Neuronal stem cell (in vitro differentiated cells): ENCODE results near the gene CCDC171.
A peak's percentile ranks its signal among the peaks of the same experiment; 100 is the strongest.

Experiments used
- DNase-seq: peaks from one replicate; pipeline ENCODE4 v3.0.0-alpha.2; 2013; ENCODE audit warnings: low spot score
- H2AFZ ChIP-seq: one replicate; pipeline ENCODE4 v1.6.1; 2013; ENCODE audit warnings: mild to moderate bottlenecking, low read length, inconsistent platforms
- H2AK5ac ChIP-seq: 2 replicates; pipeline ENCODE4 v1.6.1; 2013; ENCODE audit warnings: low read depth, mild to moderate bottlenecking, inconsistent platforms, low read length, moderate library complexity, mixed read lengths
- H2BK120ac ChIP-seq: 2 replicates; pipeline ENCODE4 v1.6.1; 2013; ENCODE audit warnings: low read depth, mild to moderate bottlenecking, inconsistent platforms, low read length, moderate library complexity, mixed read lengths
- H2BK12ac ChIP-seq: one replicate; pipeline ENCODE4 v1.6.1; 2013; ENCODE audit warnings: low read length, inconsistent platforms
- H2BK15ac ChIP-seq: 2 replicates; pipeline ENCODE4 v1.6.1; 2013; ENCODE audit warnings: mild to moderate bottlenecking, low read length, inconsistent platforms, mixed read lengths
- H2BK5ac ChIP-seq: one replicate; pipeline ENCODE4 v1.6.1; 2013; ENCODE audit warnings: inconsistent platforms, mild to moderate bottlenecking, low read length, moderate library complexity
- H3K14ac ChIP-seq: one replicate; pipeline ENCODE4 v1.6.1; 2013; ENCODE audit warnings: low read length, inconsistent platforms
- H3K18ac ChIP-seq: 2 replicates; pipeline ENCODE4 v1.6.1; 2013; ENCODE audit warnings: low read length, inconsistent platforms
- H3K23ac ChIP-seq: 2 replicates; pipeline ENCODE4 v1.6.1; 2013; ENCODE audit warnings: low read depth, mild to moderate bottlenecking, mixed read lengths, low read length, inconsistent platforms; ENCODE audit not compliant: poor library complexity
- H3K27ac ChIP-seq: replicated peaks from 3 replicates; pipeline ENCODE4 v1.5.1; 2013; ENCODE audit warnings: low read length, inconsistent platforms
- H3K27me3 ChIP-seq, 3 experiments: 2 replicates each; pipeline ENCODE4 v1.6.1; 2013; ENCODE audit warnings: low read length in 3 of 3, mild to moderate bottlenecking in 2 of 3, inconsistent platforms in 1 of 3, low read depth in 1 of 3, mixed read lengths in 1 of 3, moderate library complexity in 1 of 3; ENCODE audit not compliant: control insufficient read depth in 3 of 3, insufficient read depth in 3 of 3
- H3K36me3 ChIP-seq, 2 donors: replicated peaks in 1 of 2; 2 replicates each; pipeline ENCODE4 v1.6.1; 2013; ENCODE audit warnings: low read length in 2 of 2; ENCODE audit not compliant: control insufficient read depth in 2 of 2, insufficient read depth in 2 of 2
- H3K4ac ChIP-seq: 2 replicates; pipeline ENCODE4 v1.6.1; 2013; ENCODE audit warnings: inconsistent platforms, mild to moderate bottlenecking, low read length, moderate library complexity
- H3K4me1 ChIP-seq, 2 donors: 1 replicate in 1 of 2; 2 replicates in 1 of 2; pipeline ENCODE4 v1.6.1; 2013; ENCODE audit warnings: low read length in 2 of 2, low read depth in 1 of 2; ENCODE audit not compliant: control insufficient read depth in 2 of 2, insufficient read depth in 1 of 2
- H3K4me2 ChIP-seq: one replicate; pipeline ENCODE4 v1.6.1; 2013; ENCODE audit warnings: mild to moderate bottlenecking, low read length, inconsistent platforms; ENCODE audit not compliant: insufficient read depth, poor library complexity, severe bottlenecking
- H3K4me3 ChIP-seq, 2 donors: 2 replicates each; pipeline ENCODE4 v1.5.1; 2013; ENCODE audit warnings: low read length in 2 of 2, mild to moderate bottlenecking in 2 of 2, inconsistent platforms in 1 of 2, moderate library complexity in 1 of 2
- H3K79me1 ChIP-seq: one replicate; pipeline ENCODE4 v1.6.1; 2013; ENCODE audit warnings: low read depth, mild to moderate bottlenecking, inconsistent platforms, low read length, moderate library complexity
- H3K9ac ChIP-seq: one replicate; pipeline ENCODE4 v1.6.1; 2013; ENCODE audit warnings: mild to moderate bottlenecking, low read depth, low read length, inconsistent platforms; ENCODE audit not compliant: poor library complexity
- H3K9me3 ChIP-seq, 2 donors: replicated peaks in 1 of 2; 2 replicates each; pipeline versions ENCODE3 to v1.6.1; 2013; ENCODE audit warnings: low read length in 2 of 2, mild to moderate bottlenecking in 2 of 2, inconsistent platforms in 1 of 2, low read depth in 1 of 2, mixed read lengths in 1 of 2, moderate library complexity in 1 of 2; ENCODE audit not compliant: control insufficient read depth in 2 of 2, insufficient read depth in 1 of 2
- H4K8ac ChIP-seq: one replicate; pipeline ENCODE4 v1.6.1; 2013; ENCODE audit warnings: low read depth, mild to moderate bottlenecking, inconsistent platforms, low read length, moderate library complexity
- H4K91ac ChIP-seq: one replicate; pipeline ENCODE4 v1.6.1; 2013; ENCODE audit warnings: low read length, low read depth, mild to moderate bottlenecking, inconsistent platforms; ENCODE audit not compliant: poor library complexity
- WGBS, 2 donors: extraction: QIAGEN DNeasy Blood & Tissue Kit; methylation state at CpG; one replicate each; pipeline ENCODE4 v1.1.7; 2013; ENCODE audit warnings: missing lambda C conversion rate in 2 of 2, mixed read lengths in 1 of 2; ENCODE audit not compliant: insufficient read length in 2 of 2, insufficient replicate concordance in 1 of 2; ENCODE audit errors: extremely low coverage in 2 of 2; 5-methylcytosine and 5-hydroxymethylcytosine counted together

Gene CCDC171

DNA sequence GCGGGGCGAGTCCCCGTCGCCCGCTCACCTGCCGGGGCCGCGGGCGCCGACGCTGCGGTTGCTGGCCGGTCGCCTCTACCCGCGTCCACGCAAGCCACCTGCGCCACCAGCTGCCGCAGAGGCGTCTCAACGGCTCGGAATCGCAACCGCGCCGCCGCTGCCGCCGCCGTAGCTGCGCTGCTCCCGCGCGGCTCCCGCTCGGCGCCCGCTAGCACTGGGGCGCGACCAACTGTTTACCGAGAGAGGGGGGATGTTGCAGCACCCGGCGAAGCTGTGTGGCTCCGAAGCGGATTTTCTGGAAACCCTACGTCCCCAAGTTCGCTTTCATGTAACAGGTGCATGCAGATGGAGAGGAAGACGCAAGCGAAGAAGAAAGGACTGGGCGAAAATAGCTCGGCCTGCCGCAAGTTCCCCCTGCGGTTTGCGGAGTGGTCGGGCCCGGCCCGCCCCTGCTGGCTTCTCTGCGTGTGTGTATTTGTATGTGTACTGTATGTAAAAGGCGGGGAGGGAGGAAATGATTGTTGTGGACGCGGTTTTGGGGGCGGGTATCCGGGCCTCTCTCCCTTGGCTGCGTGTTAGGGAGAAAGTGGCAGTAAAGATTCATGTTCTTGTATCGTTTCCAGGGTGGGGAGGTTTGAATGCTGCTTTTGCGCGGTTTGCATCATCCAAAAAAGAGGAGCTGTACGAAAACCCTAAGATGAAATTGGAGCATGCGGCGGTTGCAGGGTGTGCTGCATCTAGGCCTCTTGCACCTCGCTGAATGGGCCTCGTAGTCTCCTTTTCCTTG is 41.9 kb upstream of the CCDC171 start, which contains the start of gene PSIP1:
TSS of gene PSIP1 (minus strand) at position 182 of the 787 bp plus-strand sequence. CDS start 782 bp downstream, outside the sequence.
- Histone ChIP-seq H3K4me1 (peaks cover 4 to 19% of the 10 kb centered on the region in 2 donors), H2BK5ac (peak within 1 kb of the TSS; percentile 96), H3K18ac (peak within 1 kb of the TSS; percentile 97), H3K79me1 (peaks cover 1% of the 10 kb centered on the region), H3K9ac (peak within 1 kb of the TSS; percentile 98), H2AK5ac (peak within 1 kb of the TSS; percentile 98), H3K27me3 (no peaks in the 10 kb centered on the region), H3K9me3 (no peaks in the 10 kb centered on the region), H2BK120ac (peak within 1 kb of the TSS; percentile 38), H2BK15ac (no peak within 1 kb of the TSS), H2BK12ac (no peak within 1 kb of the TSS), H3K4me2 (peak within 1 kb of the TSS; percentile 81), H3K23ac (peak within 1 kb of the TSS; percentile 99), H4K91ac (no peak within 1 kb of the TSS), H3K27ac (peak within 1 kb of the TSS; percentile 91), H3K4ac (peak within 1 kb of the TSS; percentile 80), H3K36me3 (peaks cover 6 to 39% of the 10 kb centered on the region in 2 donors), H2AFZ (peak within 1 kb of the TSS; percentile 88), H3K14ac (peak within 1 kb of the TSS; percentile 83), H3K4me3 (peak within 1 kb of the TSS; percentile 89 to 100), H4K8ac (peak within 1 kb of the TSS; percentile 26)
- peak; percentile 88 for DNase-seq
- no CpG with 5 or more reads among the region's 72 CpGs for WGBS, 2 donors

DNA sequence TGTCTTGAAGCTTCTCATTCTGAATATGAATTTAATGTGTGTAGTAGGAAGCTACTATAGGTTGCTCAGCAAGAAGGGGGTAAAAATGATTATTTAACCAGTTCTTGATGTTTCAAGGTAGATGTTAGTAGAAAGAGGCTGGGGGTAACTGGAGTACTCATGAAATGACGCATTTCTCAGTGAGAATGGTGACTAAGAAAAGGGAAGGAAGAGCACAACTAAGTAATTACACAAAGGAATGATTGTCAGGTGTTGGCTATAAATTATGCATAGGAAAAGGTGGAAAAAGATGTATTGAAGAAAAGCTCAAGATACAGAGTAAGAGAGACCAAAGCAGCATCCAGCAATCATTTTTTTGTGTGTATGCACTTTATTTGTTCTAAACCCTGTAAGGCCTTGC is 40.6 kb upstream of the CCDC171 start:
- H3K27ac ChIP-seq: no peak overlapping the region
- WGBS, 2 donors: no CpG with 5 or more reads among the region's 1 CpG
- DNase-seq: no peak

GRCh38 chr9:15512889-15513288 is 40.0 kb upstream of the CCDC171 start:
- Histone ChIP-seq H4K8ac (no peak overlapping the region), H3K4me1 (peaks cover 4 to 19% of the 10 kb centered on the region in 2 donors), H2AK5ac (no peak overlapping the region), H4K91ac (no peak overlapping the region), H3K18ac (no peak overlapping the region), H3K4me3 (no peak overlapping the region), H3K9ac (no peak overlapping the region), H3K27ac (no peak overlapping the region), H2BK15ac (no peak overlapping the region), H3K36me3 (peaks cover 0 to 20% of the 10 kb centered on the region in 2 donors), H3K79me1 (peaks cover 1% of the 10 kb centered on the region), H3K27me3 (no peaks in the 10 kb centered on the region), H3K14ac (no peak overlapping the region), H2AFZ (peak overlapping the region; percentile 50), H2BK5ac (no peak overlapping the region), H3K4me2 (no peak overlapping the region), H2BK120ac (no peak overlapping the region), H3K23ac (no peak overlapping the region), H2BK12ac (no peak overlapping the region), H3K4ac (no peak overlapping the region), H3K9me3 (no peaks in the 10 kb centered on the region)
- no peak for DNase-seq
- no CpG with 5 or more reads among the region's 3 CpGs for WGBS, 2 donors

More for the DNA sequence above, 40.6 kb upstream of the CCDC171 start:
- Histone ChIP-seq H2BK120ac (no peak overlapping the region), H3K79me1 (peaks cover 1% of the 10 kb centered on the region), H3K27me3 (no peaks in the 10 kb centered on the region), H2BK12ac (no peak overlapping the region), H3K4me3 (no peak overlapping the region), H3K23ac (no peak overlapping the region), H3K4me1 (peaks cover 4 to 19% of the 10 kb centered on the region in 2 donors), H2BK15ac (no peak overlapping the region), H3K9me3 (no peaks in the 10 kb centered on the region), H3K18ac (no peak overlapping the region), H3K36me3 (peaks cover 2 to 27% of the 10 kb centered on the region in 2 donors), H3K14ac (no peak overlapping the region), H2AK5ac (no peak overlapping the region), H2BK5ac (no peak overlapping the region), H2AFZ (peak overlapping the region; percentile 46), H4K91ac (no peak overlapping the region), H3K4me2 (no peak overlapping the region), H3K9ac (no peak overlapping the region), H3K4ac (no peak overlapping the region), H4K8ac (no peak overlapping the region)

- DNase-seq: no peak
Observed at GRCh38 chr9:15513335-15513734, 39.5 kb upstream of the CCDC171 start.

More at GRCh38 chr9:15513335-15513734, 39.5 kb upstream of the CCDC171 start:
- Histone ChIP-seq H3K36me3 (peaks cover 0 to 15% of the 10 kb centered on the region in 2 donors), H2AK5ac (no peak overlapping the region), H4K91ac (no peak overlapping the region), H3K4me3 (no peak overlapping the region), H2BK120ac (no peak overlapping the region), H3K23ac (no peak overlapping the region), H3K4me2 (no peak overlapping the region), H4K8ac (no peak overlapping the region), H3K79me1 (peaks cover 1% of the 10 kb centered on the region), H2BK5ac (no peak overlapping the region), H3K4me1 (peaks cover 4 to 17% of the 10 kb centered on the region in 2 donors), H2BK12ac (no peak overlapping the region), H3K4ac (no peak overlapping the region), H3K9me3 (no peaks in the 10 kb centered on the region), H2BK15ac (no peak overlapping the region), H3K14ac (no peak overlapping the region), H2AFZ (peak overlapping the region; percentile 50), H3K27me3 (no peaks in the 10 kb centered on the region), H3K9ac (no peak overlapping the region), H3K27ac (no peak overlapping the region), H3K18ac (no peak overlapping the region)
- no CpG with 5 or more reads among the region's 1 CpG for WGBS, 2 donors
